ENCODE results near the gene APBA3.

Gene APBA3

GRCh38 chr19:3737487-3738205 lies 23.8 kb downstream of the APBA3 start:
- H3K23ac ChIP-seq (ENCODE audit: low read length), result no peak overlapping the region
- no peak overlapping the region for H3K4ac ChIP-seq (ENCODE audit: low read depth, low read length)
- WGBS (ENCODE audit: extremely low coverage, insufficient coverage, low lambda C conversion rate), result no CpG with 5 or more reads among the region's 10 CpGs

GRCh38 chr19:3736106-3736724 lies 25.3 kb downstream of the APBA3 start:
- no peak overlapping the region for H3K27ac ChIP-seq (ENCODE audit: low read depth, low read length)
- no peak overlapping the region for H2AK5ac ChIP-seq (ENCODE audit: low read length)
- H3K4me2 ChIP-seq (ENCODE audit: low read length), result no peak overlapping the region
- H3K4ac ChIP-seq (ENCODE audit: low read depth, low read length), result no peak overlapping the region
- no peak overlapping the region for H2BK5ac ChIP-seq (ENCODE audit: low read length)
- no peaks in the 10 kb centered on the region for H3K79me1 ChIP-seq (ENCODE audit: low read length)
- H3K79me2 ChIP-seq (ENCODE audit: control insufficient read depth, insufficient read depth, low read length), result no peaks in the 10 kb centered on the region
- no peak overlapping the region for H3K56ac ChIP-seq (ENCODE audit: low read length)
- no peak overlapping the region for H4K5ac ChIP-seq (ENCODE audit: low read length)
- no peak overlapping the region for H2BK15ac ChIP-seq (replicated peaks; ENCODE audit: low read depth)
- no CpG with 5 or more reads among the region's 21 CpGs for WGBS (ENCODE audit: extremely low coverage, insufficient coverage, low lambda C conversion rate)
- no peaks in the 10 kb centered on the region for H3K36me3 ChIP-seq (ENCODE audit: control insufficient read depth, insufficient read depth, low read length)
- H3K18ac ChIP-seq (ENCODE audit: low read length), result no peak overlapping the region
- H3K27me3 ChIP-seq (ENCODE audit: insufficient read depth, low read length, poor library complexity), result no peaks in the 10 kb centered on the region
- no peaks in the 10 kb centered on the region for H3K4me1 ChIP-seq (ENCODE audit: control insufficient read depth, low read depth, low read length)
- no peak overlapping the region for H3K9ac ChIP-seq (ENCODE audit: low read length)
- no peak overlapping the region for H3K23ac ChIP-seq (ENCODE audit: low read length)
- no peak overlapping the region for H2BK120ac ChIP-seq (ENCODE audit: low read depth, low read length)
- H4K8ac ChIP-seq (ENCODE audit: low read depth, low read length), result no peak overlapping the region
- DNase-seq, result no peak
- H3K4me3 ChIP-seq (ENCODE audit: low read length), result no peak overlapping the region

More at GRCh38 chr19:3737487-3738205, 23.8 kb downstream of the APBA3 start:
- Histone ChIP-seq H3K4me2 (ENCODE audit: low read length) (no peak overlapping the region), H3K9ac (ENCODE audit: low read length) (no peak overlapping the region), H2BK15ac (replicated peaks; ENCODE audit: low read depth) (no peak overlapping the region), H2BK120ac (ENCODE audit: low read depth, low read length) (no peak overlapping the region), H3K27me3 (ENCODE audit: insufficient read depth, low read length, poor library complexity) (no peaks in the 10 kb centered on the region), H3K36me3 (ENCODE audit: control insufficient read depth, insufficient read depth, low read length) (no peaks in the 10 kb centered on the region), H3K4me1 (ENCODE audit: control insufficient read depth, low read depth, low read length) (no peaks in the 10 kb centered on the region), H2AK5ac (ENCODE audit: low read length) (no peak overlapping the region), H3K79me2 (ENCODE audit: control insufficient read depth, insufficient read depth, low read length) (no peaks in the 10 kb centered on the region), H3K18ac (ENCODE audit: low read length) (no peak overlapping the region), H4K5ac (ENCODE audit: low read length) (no peak overlapping the region), H2BK5ac (ENCODE audit: low read length) (no peak overlapping the region), H4K8ac (ENCODE audit: low read depth, low read length) (no peak overlapping the region), H3K4me3 (ENCODE audit: low read length) (no peak overlapping the region), H3K27ac (ENCODE audit: low read depth, low read length) (no peak overlapping the region), H3K56ac (ENCODE audit: low read length) (no peak overlapping the region), H3K79me1 (ENCODE audit: low read length) (no peaks in the 10 kb centered on the region)
- DNase-seq, result no peak

GRCh38 chr19:3734310-3734600 lies 27.2 kb downstream of the APBA3 start:
- Histone ChIP-seq H3K27me3 (ENCODE audit: insufficient read depth, low read length, poor library complexity) (no peaks in the 10 kb centered on the region), H3K9ac (ENCODE audit: low read length) (no peak overlapping the region), H3K18ac (ENCODE audit: low read length) (no peak overlapping the region), H3K79me2 (ENCODE audit: control insufficient read depth, insufficient read depth, low read length) (no peaks in the 10 kb centered on the region), H3K27ac (ENCODE audit: low read depth, low read length) (no peak overlapping the region), H3K4me2 (ENCODE audit: low read length) (no peak overlapping the region), H3K4ac (ENCODE audit: low read depth, low read length) (no peak overlapping the region), H3K56ac (ENCODE audit: low read length) (no peak overlapping the region), H2BK120ac (ENCODE audit: low read depth, low read length) (no peak overlapping the region), H2BK5ac (ENCODE audit: low read length) (no peak overlapping the region), H2AK5ac (ENCODE audit: low read length) (no peak overlapping the region), H3K79me1 (ENCODE audit: low read length) (no peaks in the 10 kb centered on the region), H4K8ac (ENCODE audit: low read depth, low read length) (no peak overlapping the region), H3K4me1 (ENCODE audit: control insufficient read depth, low read depth, low read length) (no peaks in the 10 kb centered on the region), H2BK15ac (replicated peaks; ENCODE audit: low read depth) (no peak overlapping the region), H3K4me3 (ENCODE audit: low read length) (no peak overlapping the region), H3K23ac (ENCODE audit: low read length) (no peak overlapping the region), H3K36me3 (ENCODE audit: control insufficient read depth, insufficient read depth, low read length) (no peaks in the 10 kb centered on the region), H4K5ac (ENCODE audit: low read length) (no peak overlapping the region)
- no CpG with 5 or more reads among the region's 14 CpGs for WGBS (ENCODE audit: extremely low coverage, insufficient coverage, low lambda C conversion rate)
- DNase-seq, result no peak

- Histone ChIP-seq H3K4me3 (ENCODE audit: low read length) (no peak overlapping the region), H3K4ac (ENCODE audit: low read depth, low read length) (no peak overlapping the region), H3K79me2 (ENCODE audit: control insufficient read depth, insufficient read depth, low read length) (no peaks in the 10 kb centered on the region), H3K23ac (ENCODE audit: low read length) (no peak overlapping the region), H2BK120ac (ENCODE audit: low read depth, low read length) (no peak overlapping the region), H2BK5ac (ENCODE audit: low read length) (no peak overlapping the region), H4K8ac (ENCODE audit: low read depth, low read length) (no peak overlapping the region), H3K4me1 (ENCODE audit: control insufficient read depth, low read depth, low read length) (no peaks in the 10 kb centered on the region), H3K27me3 (ENCODE audit: insufficient read depth, low read length, poor library complexity) (no peaks in the 10 kb centered on the region), H3K79me1 (ENCODE audit: low read length) (no peaks in the 10 kb centered on the region), H2AK5ac (ENCODE audit: low read length) (no peak overlapping the region), H3K27ac (ENCODE audit: low read depth, low read length) (no peak overlapping the region), H4K5ac (ENCODE audit: low read length) (no peak overlapping the region), H3K56ac (ENCODE audit: low read length) (no peak overlapping the region), H3K18ac (ENCODE audit: low read length) (no peak overlapping the region), H3K36me3 (ENCODE audit: control insufficient read depth, insufficient read depth, low read length) (no peaks in the 10 kb centered on the region), H3K9ac (ENCODE audit: low read length) (no peak overlapping the region), H3K4me2 (ENCODE audit: low read length) (no peak overlapping the region), H2BK15ac (replicated peaks; ENCODE audit: low read depth) (no peak overlapping the region)
- no peak for DNase-seq
- WGBS (ENCODE audit: extremely low coverage, insufficient coverage, low lambda C conversion rate), result no CpG with 5 or more reads among the region's 20 CpGs
Measured at GRCh38 chr19:3733549-3734309, 27.8 kb downstream of the APBA3 start.

GRCh38 chr19:3732108-3732507 lies 29.4 kb downstream of the APBA3 start:
- Histone ChIP-seq H3K23ac (ENCODE audit: low read length) (no peak overlapping the region), H2BK15ac (replicated peaks; ENCODE audit: low read depth) (no peak overlapping the region), H3K36me3 (ENCODE audit: control insufficient read depth, insufficient read depth, low read length) (no peaks in the 10 kb centered on the region), H3K56ac (ENCODE audit: low read length) (no peak overlapping the region), H2BK5ac (ENCODE audit: low read length) (no peak overlapping the region), H2AK5ac (ENCODE audit: low read length) (no peak overlapping the region), H3K18ac (ENCODE audit: low read length) (no peak overlapping the region), H3K4me2 (ENCODE audit: low read length) (no peak overlapping the region), H3K9ac (ENCODE audit: low read length) (no peak overlapping the region), H2BK120ac (ENCODE audit: low read depth, low read length) (no peak overlapping the region), H3K4me3 (ENCODE audit: low read length) (no peak overlapping the region), H3K27ac (ENCODE audit: low read depth, low read length) (no peak overlapping the region), H3K27me3 (ENCODE audit: insufficient read depth, low read length, poor library complexity) (no peaks in the 10 kb centered on the region), H3K4me1 (ENCODE audit: control insufficient read depth, low read depth, low read length) (no peaks in the 10 kb centered on the region), H4K5ac (ENCODE audit: low read length) (no peak overlapping the region), H4K8ac (ENCODE audit: low read depth, low read length) (no peak overlapping the region), H3K79me1 (ENCODE audit: low read length) (no peaks in the 10 kb centered on the region), H3K4ac (ENCODE audit: low read depth, low read length) (no peak overlapping the region), H3K79me2 (ENCODE audit: control insufficient read depth, insufficient read depth, low read length) (no peaks in the 10 kb centered on the region)
- DNase-seq, result no peak
- WGBS (ENCODE audit: extremely low coverage, insufficient coverage, low lambda C conversion rate), result no CpG with 5 or more reads among the region's 1 CpG

All from mesendoderm (in vitro differentiated cells).